GM18870 (cell line): Measurements from ENCODE around the gene MEP1A.
"Not testable (repeated sequence)": the region's sequence is repeated elsewhere in the genome, so short reads cannot be mapped to it uniquely, and the experiment has no call there.

Experiments
- ATAC-seq: cut with Tn5 transposase; IDR thresholded peaks from one replicate; pipeline ENCODE4 v1.9.1; 2021; ENCODE audit warnings: moderate library complexity; ENCODE audit not compliant: unreplicated experiment

The MEP1A gene

GRCh38 chr6:46828939-46829338 lies 35.8 kb downstream of the MEP1A start:
- no peak for ATAC-seq

GRCh38 chr6:46832816-46833215 lies 39.6 kb downstream of the MEP1A start:
- no peak for ATAC-seq

- not testable (repeated sequence) for ATAC-seq
Measured at GRCh38 chr6:46834257-46834916, 41.2 kb downstream of the MEP1A start.

GRCh38 chr6:46834991-46835390 lies 41.8 kb downstream of the MEP1A start:
- not testable (repeated sequence) for ATAC-seq

- ATAC-seq: no peak
Measured at GRCh38 chr6:46838033-46838432, 44.8 kb downstream of the MEP1A start.

- ATAC-seq: not testable (repeated sequence)
Measured at GRCh38 chr6:46842252-46842846, 49.2 kb downstream of the MEP1A start.

GRCh38 chr6:46845126-46845525 lies 51.9 kb downstream of the MEP1A start:
- no peak for ATAC-seq

GRCh38 chr6:46848684-46849360 lies 55.6 kb downstream of the MEP1A start:
- no peak for ATAC-seq

- ATAC-seq: no peak
Measured at GRCh38 chr6:46849361-46849690, 56.1 kb downstream of the MEP1A start.

GRCh38 chr6:46850792-46851191 lies 57.6 kb downstream of the MEP1A start:
- no peak for ATAC-seq

- ATAC-seq: not testable (repeated sequence)
Measured at GRCh38 chr6:46851576-46851975, 58.4 kb downstream of the MEP1A start.

GRCh38 chr6:46855966-46856365 lies 62.8 kb downstream of the MEP1A start:
- ATAC-seq: not testable (repeated sequence)

GRCh38 chr6:46862381-46862780 lies 69.2 kb downstream of the MEP1A start:
- ATAC-seq: no peak

GRCh38 chr6:46863791-46864190 lies 70.6 kb downstream of the MEP1A start:
- ATAC-seq: no peak

- ATAC-seq: no peak
Measured at GRCh38 chr6:46865221-46865620, 72.0 kb downstream of the MEP1A start.

- ATAC-seq: no peak
Measured at GRCh38 chr6:46867411-46867810, 74.2 kb downstream of the MEP1A start.

GRCh38 chr6:46876126-46876525 lies 82.9 kb downstream of the MEP1A start:
- ATAC-seq: no peak

- no peak for ATAC-seq
Measured at GRCh38 chr6:46879003-46879402, 85.8 kb downstream of the MEP1A start.

- no peak for ATAC-seq
Measured at GRCh38 chr6:46882645-46883044, 89.5 kb downstream of the MEP1A start.

- no peak for ATAC-seq
Measured at GRCh38 chr6:46888031-46888430, 94.8 kb downstream of the MEP1A start.

GRCh38 chr6:46888578-46888977 lies 95.4 kb downstream of the MEP1A start:
- no peak for ATAC-seq
